HFF-Myc (cell line): ENCODE data around the gene POLR2A.
A peak's percentile ranks its signal among the peaks of the same experiment; 100 is the strongest.

Source experiments
- DNase-seq: peaks from one replicate; pipeline ENCODE4 v3.0.0-alpha.2; 2011; ENCODE audit warnings: low read depth; ENCODE audit errors: extremely low read depth
- H3K4me3 ChIP-seq: replicated peaks from 2 replicates; pipeline ENCODE4 v1.5.1; 2011; ENCODE audit warnings: low read depth, mild to moderate bottlenecking, control low read depth, low read length
- TF ChIP-seq, protein P1 (sequence below): IDR thresholded peaks from 2 replicates; pipeline ENCODE4 v1.5.1; 2012; ENCODE audit warnings: mild to moderate bottlenecking, low read depth, low read length, control low read depth; ENCODE audit errors: missing control alignments

POLR2A gene

DNA sequence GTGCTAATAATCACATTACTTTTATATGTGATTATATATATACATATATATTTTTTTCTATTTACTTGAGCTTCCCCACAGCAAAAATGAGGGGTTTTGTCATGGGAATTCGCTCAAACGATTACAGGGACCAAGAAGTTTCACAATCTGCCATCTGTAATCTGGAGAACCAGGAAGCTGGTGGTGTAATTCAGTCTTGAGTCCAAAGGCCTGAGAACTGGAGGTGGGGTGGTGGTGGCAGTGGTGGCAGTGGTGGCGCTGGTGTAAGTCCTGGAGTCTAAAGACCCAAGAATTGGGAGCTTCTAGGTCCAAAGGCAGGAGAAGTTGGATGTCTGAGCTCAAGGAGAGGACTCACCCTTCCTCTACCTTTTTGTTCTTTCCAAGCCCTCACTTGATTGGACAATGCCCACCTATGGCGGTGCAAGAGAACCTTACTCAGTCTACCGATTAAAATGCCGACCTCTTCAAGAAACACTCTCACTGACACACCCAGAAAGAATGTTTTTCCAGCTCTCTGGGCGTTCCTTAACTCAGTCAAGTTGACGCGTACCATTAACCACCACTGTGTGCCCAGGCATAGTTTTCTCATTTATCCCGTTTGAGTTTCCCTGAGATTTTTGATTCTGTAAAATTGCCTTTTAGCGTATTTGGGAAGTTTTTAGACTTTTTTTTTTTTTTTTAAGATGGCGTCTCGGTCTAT lies 31.9 kb downstream of the POLR2A start:
- DNase-seq, result no peak
- TF ChIP-seq, protein P1, sequence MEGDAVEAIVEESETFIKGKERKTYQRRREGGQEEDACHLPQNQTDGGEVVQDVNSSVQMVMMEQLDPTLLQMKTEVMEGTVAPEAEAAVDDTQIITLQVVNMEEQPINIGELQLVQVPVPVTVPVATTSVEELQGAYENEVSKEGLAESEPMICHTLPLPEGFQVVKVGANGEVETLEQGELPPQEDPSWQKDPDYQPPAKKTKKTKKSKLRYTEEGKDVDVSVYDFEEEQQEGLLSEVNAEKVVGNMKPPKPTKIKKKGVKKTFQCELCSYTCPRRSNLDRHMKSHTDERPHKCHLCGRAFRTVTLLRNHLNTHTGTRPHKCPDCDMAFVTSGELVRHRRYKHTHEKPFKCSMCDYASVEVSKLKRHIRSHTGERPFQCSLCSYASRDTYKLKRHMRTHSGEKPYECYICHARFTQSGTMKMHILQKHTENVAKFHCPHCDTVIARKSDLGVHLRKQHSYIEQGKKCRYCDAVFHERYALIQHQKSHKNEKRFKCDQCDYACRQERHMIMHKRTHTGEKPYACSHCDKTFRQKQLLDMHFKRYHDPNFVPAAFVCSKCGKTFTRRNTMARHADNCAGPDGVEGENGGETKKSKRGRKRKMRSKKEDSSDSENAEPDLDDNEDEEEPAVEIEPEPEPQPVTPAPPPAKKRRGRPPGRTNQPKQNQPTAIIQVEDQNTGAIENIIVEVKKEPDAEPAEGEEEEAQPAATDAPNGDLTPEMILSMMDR, result no peak
- no peak overlapping the region for H3K4me3 ChIP-seq

DNA sequence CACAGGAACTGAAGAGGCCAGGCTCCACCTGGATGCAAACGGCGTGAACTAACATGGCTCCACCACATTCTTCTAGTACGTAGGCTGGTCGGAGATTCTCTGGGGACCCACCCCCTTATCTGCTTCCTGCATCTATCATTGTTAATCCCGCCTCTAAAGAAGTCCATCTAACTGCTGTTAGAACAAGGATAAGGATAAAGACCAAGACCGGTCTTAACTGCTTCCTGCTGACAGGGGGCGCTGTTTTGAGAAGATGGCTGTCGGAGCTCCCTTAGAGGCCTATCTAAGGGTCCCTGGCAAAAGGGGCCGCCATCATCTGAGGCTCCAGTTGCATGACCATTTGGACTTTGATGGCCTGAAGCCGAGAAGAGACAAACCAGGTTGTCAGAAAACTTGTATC lies 38.9 kb downstream of the POLR2A start:
- no peak overlapping the region for H3K4me3 ChIP-seq
- TF ChIP-seq, protein P1, result peak; percentile 42
- DNase-seq, result no peak

DNA sequence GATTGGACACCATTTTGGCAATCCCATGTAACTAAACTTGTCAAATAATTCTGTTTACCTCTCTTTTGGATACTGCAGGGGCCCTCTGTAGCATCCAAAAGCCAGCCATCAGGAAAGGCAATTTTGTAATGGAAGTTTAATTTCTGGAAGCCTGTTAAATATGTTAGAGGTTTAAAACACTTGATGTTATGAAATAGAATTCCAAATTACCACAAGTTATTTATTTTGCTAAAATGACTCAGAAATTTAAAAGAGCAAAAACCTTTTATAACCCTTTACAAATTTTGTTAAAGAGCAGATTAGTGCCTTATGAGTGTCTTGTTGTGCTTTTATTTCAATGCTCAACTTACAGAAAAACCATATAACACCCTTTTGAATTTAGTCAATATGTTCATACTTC lies 44.7 kb downstream of the POLR2A start:
- TF ChIP-seq, protein P1, result no peak
- no peak overlapping the region for H3K4me3 ChIP-seq

DNA sequence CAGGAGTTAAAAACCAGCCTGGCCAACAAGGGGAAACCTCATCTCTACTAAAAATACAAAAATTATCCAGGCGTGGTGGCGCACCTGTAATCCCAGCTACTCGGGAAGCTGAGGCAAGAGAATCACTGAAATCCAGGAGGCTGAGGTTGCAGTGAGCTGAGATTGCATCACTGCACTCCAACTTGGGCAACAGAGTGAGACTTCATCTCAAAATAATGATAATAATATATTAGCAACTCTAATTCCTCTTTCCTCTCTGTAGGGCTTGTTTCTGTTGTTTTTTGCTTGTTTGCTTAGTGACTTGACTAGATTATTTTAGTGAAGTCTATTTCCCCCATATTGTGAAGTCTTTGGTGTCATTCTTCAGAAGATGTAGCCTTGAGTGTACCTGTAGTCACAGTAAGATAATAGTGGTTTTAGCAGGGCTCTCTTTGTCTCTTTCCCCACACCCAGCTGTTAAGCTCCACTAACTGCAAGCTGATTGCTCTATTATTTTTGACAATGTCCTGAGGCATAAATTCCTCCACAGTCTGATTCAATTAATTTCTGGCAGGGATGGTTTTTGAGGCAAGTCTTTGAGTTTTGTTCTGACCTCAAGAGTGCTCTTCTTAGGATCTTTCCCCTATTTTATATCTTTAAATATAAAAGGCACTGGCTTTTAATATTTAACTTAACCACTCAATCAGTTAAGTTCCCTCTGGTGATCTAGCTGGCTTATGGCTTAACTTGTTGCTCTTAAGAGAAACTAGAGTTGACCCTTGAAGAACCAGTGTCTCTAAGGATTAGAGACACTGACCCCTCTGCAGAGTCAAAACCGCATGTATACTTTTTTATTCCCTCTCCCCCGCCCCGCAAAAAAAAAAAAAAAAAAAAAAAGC lies 46.1 kb downstream of the POLR2A start:
- no peak for DNase-seq
- TF ChIP-seq, protein P1, result no peak
- no peak overlapping the region for H3K4me3 ChIP-seq

More for the DNA sequence above, 44.7 kb downstream of the POLR2A start:
- no peak for DNase-seq

DNA sequence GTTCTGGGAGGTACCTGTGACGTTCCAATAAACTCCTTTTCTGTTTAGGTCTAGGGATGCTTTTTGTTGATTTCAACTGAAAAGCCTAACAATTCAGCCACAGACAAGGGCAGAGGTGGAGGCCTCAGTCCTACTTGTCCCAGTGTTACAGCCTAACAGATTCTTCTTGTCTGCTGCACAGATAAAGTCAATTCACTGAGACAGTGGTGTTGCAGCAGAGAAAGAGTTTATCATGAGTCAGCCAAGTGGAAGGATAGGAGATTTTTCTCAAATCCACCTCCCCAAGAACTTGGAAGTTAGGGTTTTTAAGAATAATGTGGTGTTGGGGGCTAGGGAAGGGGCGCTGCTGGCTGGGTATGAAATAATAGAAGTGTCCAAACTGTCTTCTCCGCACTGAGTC lies 53.9 kb downstream of the POLR2A start:
- TF ChIP-seq, protein P1, result no peak
- no peak for DNase-seq
- no peak overlapping the region for H3K4me3 ChIP-seq

DNA sequence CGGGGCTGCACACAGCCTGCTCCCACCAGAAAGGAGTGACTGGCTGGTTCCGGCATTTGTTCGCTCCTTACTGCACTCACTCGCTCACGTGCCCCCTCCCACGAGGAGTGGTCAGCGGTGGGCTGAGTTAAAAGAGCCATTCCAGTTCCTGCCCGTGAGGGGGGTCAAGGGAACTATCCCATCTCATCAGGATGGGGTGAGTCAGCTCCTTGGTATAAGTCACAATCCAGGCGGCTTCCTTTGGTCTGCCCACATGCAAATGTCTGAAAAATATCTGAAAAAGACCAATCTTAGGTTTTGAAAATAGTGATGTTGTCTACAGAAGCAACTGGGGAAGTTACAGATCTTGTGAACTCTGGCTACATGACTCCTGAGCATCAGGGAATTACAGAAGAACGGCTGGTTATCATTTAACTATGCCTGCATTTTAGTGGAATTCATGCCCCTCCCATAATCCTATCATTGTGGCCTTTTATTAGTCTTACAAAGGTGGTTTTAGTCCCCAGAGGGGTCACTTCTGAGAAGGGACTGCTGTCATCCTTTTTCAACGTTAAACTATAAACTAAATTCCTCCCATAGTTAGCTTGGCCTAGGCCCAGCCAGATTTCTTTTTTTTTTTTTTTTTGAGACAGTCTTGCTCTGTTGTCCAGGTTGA lies 54.9 kb downstream of the POLR2A start:
- H3K4me3 ChIP-seq, result no peak overlapping the region
- TF ChIP-seq, protein P1, result no peak
- no peak for DNase-seq
